GM21786 (cell line): ENCODE data around the gene UBAC1.

Experiments
- ATAC-seq: cut with Tn5 transposase; IDR thresholded peaks from one replicate; pipeline ENCODE4 v1.9.1; 2021; ENCODE audit not compliant: unreplicated experiment

UBAC1 gene

GRCh38 chr9:135887585-135888050 lies 73.6 kb downstream of the UBAC1 start:
- peak; percentile 68 for ATAC-seq

- peak; percentile 7 for ATAC-seq
Measured at GRCh38 chr9:135887021-135887507, 74.1 kb downstream of the UBAC1 start.

GRCh38 chr9:135886147-135886981 lies 74.8 kb downstream of the UBAC1 start:
- no peak for ATAC-seq

DNA sequence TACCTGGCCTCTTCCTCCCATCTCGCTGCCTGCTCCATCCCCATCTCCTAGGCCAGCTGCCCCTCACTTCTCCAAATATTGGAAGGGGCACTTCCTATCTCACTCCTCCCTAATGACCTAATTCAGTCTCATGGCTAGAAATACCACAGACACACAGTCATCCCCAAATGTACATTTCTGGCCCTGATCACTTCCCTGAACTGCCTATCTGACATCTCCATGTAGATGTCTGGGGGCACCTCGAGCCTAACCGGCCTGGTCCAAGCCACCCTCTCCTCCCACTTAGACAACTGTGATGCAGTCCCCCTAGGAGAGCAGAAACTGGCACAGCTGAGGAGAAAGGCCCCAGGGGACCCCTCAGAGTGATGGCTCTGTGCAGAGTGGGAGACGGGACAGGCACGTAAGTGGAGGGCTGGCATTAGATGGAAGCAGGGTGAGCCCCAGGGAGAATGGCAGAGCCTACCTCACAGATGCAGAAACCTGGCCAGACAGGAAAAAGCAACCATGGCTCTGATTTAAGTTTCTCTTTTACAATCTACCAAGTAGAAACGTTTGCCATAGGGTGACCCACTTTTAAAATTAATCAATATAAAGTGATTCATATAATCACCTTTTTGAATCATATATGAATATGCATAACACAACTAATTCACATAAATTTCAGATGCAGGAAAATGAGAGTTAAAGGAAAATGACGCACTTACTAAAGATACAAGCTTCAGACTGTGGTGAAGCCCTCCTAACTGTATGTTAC lies 75.9 kb downstream of the UBAC1 start:
- ATAC-seq, result no peak

DNA sequence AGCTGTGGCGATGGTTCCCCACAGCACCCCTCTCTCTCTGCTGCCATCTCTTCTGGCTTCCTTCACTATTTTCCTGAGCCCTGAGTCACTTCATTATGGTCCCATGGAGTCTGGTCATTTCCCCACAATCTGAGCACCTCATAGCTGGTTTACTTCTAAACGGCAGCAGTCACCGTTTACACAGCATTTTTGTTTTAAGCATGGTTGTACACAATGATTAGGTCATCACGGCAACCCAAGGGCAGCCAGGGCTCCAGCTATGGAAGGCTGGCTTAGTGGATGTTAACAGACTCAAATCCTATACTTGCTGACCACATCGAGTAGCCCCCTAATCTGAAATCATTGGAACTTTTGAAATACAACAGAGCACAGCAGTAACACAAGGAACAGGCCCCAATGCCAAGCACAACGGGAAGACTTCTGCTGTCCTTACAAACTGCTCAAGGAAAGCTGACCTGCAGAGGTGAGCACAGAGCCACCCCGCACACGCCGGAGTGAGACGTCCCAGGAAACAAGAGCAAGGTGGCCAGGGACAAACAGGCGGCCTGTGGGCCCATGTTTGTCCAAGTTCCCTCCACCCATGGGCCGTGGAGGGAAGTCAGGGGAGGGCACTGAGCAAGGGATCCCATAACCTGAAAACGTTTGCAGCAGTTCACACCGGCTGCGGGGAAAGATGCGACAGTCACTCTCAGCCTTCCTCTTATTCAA lies 76.7 kb downstream of the UBAC1 start:
- ATAC-seq, result no peak

- no peak for ATAC-seq
Measured at GRCh38 chr9:135883410-135884089, 77.6 kb downstream of the UBAC1 start.
